Ammon's horn (tissue), 1 donor: ENCODE measurements around the gene TRAPPC3.

Source experiments
- DNase-seq: peaks from one replicate; pipeline ENCODE4 v3.0.0-alpha.2; 2016; ENCODE audit warnings: low spot score

The TRAPPC3 gene

DNA sequence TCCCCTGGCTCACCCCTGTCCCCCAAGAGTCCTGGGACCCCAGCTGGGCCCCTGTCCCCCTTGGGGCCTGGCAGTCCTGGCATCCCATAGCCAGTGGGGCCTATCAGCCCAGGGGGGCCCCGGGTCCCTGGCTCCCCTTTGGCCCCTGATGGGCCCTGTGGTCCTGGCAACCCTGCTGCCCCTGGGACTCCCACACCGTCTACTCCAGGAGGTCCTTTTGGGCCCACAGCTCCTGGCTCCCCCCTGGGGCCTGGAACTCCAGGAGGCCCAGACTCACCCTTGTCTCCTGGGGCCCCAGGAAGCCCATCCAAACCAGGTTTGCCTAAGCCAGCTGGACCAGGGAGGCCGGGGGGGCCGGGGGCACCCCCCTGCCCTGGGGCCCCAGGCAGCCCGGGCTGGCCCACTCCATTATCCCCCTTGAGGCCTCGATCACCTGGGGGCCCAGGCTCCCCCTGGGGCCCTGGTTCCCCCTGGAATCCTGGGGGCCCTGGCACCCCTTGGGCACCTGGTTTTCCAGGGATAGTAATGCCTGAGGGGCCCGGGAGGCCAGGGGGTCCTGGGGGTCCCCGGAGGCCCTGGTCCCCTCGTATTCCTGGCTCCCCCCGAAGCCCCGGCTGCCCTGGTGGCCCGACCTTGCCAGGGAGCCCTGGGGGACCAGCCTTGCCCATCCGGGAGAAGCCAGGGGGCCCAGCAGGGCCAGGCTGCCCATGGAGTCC is 50.5 kb downstream of the TRAPPC3 start:
- no peak for DNase-seq

DNA sequence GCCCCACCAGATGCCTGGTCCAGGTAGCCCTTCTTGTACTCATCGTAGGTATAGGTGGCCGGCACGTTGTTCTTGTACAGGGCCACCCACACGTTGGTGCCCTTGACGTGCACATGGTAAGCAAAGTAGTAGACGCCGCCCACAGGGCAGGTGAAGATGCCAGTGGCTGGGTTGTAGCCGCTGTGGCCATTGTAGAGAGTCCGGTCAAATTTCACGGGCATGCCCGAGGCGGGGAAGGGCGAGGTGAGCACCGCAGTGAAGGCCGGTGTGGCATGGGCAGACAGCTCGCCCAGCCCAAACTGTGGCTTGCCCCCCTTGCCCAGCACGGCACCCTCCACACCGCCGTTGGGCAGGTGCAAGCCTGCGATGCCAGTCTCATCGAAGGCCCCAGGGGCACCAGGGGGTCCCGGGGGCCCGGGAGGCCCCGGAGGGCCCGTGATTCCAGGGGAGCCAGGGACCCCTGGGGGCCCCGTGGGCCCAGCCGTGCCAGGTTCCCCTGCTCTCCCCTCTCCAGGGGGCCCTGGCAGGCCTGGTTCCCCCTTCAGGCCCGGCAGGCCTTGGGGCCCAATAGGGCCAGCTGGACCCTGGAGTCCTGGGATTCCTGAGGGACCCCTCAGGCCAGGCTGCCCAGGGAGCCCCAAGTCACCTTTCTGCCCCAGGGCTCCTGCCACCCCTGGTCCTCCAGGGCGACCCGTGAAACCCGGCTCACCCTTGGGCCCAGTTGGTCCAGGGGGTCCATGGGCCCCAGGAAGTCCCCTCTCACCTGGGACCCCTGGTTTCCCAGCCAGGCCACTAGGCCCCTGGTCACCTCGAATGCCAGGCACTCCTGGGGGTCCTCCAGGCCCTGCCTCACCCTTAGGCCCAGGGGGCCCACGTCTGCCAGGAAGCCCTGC is 51.3 kb downstream of the TRAPPC3 start:
- no peak for DNase-seq

DNA sequence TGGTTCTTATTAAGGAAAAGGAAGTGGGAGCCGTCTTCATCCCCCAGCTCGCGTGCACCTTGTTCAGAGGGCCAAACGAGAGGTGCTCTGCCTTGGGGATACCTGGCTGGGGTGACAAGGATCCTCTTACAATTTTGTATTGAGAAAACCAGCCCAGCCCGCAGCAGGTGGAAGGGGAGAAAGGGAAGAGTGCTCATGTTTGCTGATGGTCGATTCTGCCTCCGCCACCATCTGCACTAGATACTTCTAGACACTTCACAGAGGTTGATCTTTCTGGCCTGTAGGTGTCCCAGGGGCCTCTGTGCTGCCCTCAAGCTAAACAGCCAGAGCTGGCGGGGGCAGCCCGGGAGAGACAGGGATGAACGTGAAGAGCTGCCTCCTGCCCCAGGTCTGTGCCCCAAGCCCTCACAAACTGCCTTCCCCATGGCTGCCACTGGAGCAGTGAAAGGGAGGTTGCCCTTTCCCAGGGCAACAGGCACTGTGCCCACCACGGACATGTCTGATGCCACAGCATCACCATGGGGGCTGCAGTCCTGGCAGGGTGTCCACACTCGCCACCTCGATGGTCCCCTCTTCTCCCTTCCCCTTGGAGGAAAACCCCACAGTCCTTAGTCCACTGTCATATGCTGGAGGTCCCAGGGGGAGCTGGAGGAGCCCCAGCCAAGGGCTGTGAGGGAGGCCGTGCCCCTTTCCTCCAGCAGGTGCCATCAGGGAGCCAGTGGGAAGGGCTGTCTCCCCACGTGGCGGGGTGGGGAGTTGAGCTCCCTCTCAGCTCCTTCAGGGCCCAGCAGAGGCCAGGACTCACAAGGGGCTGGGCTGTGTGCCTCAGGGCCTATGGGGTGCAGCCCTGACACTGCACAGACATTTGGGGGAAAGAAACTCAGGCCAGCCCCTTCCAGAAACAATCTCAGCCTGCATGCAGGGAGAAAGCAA is 52.5 kb downstream of the TRAPPC3 start:
- DNase-seq = no peak

DNA sequence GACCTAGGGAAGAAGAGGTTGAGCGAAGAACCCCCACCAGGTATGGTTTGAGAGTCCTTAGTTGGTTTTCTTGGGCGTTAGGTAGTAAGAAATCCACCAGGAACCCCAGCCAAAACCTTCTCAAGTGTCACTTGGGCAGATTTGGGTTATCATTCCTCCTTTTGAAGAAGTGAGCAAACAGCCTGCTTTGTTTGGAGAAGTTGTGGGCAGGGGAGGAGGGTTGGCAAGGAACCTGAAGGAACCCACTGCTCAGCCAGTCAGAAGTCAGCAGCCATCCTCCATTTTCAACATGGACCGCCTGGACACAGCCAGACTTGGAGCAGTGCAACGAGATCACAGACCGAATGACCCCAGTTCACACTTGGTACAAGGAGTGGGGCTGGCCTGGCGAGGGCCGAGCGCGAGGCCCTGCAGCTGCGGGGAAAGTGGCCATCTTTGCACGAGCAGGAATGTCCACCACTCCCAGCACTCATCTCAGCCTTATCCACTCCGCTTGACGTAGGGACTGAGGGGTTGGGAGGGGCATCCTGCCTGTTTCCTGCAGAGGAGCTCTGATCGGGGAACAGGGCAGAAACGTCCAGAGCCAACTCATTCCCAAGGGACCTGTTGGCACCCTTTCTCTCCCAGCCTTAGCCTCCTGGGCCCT is 53.4 kb downstream of the TRAPPC3 start:
- peak; percentile 63 for DNase-seq

DNA sequence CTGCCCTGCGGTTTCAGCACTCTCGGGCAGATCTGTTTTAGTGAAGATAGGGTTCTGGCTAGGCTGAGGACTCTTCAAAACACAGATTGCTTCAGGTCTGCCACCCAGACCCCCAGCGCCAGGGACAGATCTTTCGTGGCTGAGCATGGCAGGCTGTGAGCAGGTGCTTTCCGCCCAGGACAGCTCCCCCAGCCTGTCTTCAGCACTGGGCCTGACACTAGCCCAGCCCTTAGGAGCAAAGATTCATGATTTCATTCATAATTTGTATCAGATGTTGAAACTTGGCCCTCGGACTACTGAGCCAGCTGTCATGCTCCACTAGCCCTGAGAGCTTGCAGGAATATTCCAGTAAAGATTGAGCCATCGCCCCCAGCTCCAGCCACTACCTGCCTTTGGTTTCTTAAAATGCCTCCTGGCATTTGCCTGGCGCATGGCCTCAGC is 54.6 kb downstream of the TRAPPC3 start:
- DNase-seq = no peak

DNA sequence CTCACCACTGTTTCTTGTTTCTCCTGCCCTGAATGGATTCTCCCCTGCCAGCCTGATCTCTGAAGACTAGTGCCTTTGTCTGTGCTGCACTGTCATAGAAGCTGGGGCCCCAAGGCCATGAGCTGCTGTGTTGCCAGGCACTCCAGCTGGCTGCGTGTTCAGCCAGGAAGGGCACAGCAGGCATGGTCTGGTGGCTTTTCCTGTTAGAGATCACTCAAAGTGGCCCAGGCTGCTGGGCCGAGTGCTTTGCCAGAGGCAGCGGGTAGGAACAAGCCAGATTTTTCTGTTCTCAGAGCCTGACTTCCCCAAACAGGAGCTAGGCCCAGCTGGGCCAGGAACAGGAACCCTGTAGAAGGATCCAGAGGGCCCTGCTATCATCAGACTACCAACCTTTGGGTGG is 55.4 kb downstream of the TRAPPC3 start:
- DNase-seq = peak; percentile 96

DNA sequence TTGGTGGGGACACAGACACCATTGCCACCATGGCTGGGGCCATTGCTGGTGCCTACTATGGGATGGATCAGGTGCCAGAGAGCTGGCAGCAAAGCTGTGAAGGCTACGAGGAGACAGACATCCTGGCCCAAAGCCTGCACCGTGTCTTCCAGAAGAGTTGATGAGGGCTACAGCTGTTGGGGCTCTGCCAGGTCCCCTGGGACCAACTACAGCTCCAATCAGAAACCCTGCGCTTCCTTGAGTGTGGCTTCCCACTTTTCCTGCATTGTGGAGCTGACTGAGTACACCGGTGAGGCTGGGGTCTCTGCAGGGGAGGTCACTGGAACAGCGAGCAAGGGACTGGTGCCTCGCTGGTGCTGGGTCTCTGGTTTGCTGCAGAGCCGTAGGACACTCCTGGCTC is 56.1 kb downstream of the TRAPPC3 start:
- DNase-seq = no peak

DNA sequence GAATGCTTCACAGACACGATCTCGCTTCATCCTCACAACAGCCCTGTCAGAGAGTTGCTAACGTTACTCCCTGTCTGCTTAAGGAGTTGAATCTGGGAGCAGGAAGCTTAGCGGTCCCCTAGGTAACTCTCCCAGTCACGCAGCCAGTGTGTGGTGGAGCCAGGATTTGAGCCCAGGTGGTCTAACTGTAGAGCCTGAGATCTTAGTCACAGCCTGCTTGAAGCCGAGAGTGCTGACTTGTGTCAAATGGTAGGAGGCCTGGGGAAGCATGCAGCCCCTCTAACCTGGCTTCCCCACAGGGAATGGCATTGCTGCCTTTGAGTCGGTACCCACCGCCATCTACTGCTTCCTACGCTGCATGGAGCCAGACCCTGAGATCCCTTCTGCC is 56.5 kb downstream of the TRAPPC3 start:
- DNase-seq = no peak

DNA sequence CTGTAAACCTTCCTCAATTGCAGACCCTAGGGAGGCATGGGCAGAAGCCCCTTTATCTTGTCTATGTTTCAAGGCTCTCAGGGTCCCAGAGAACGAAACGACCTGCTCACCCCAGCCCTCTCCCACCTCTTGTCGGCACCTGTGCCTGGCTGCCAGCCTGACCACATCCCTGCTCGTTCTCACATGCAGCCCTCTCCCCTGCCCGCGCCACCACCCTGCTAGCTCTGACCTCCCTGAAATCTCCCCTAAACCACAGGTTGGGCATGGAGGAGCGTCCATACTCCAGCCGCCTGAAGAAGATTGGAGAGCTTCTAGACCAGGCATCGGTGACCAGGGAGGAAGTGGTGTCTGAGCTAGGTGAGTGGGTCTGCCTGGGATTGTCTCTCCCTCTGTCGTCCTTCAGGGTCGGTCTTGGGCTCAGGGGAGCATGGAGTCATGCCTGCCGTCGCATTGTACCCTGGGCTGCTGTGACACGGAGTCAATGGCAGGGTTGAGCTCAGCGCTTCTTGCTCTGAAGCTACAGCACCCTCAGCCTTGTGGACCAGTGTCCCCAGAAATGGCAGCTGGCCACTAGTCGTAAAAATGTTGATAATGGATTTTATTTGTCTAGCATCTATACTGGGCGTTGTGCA is 57.0 kb downstream of the TRAPPC3 start:
- DNase-seq = no peak

DNA sequence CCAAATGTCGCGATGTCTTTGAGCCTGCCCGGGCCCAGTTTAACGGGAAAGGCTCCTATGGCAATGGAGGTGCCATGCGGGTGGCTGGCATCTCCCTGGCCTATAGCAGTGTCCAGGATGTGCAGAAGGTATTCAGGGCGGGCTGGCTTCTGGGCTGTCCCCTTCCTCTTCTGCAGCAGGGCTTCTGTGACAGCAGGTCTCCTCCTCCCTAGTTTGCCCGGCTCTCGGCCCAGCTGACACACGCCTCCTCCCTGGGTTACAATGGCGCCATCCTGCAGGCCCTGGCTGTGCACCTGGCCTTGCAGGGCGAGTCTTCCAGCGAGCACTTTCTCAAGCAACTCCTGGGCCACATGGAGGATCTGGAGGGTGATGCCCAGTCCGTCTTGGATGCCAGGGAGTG is 57.6 kb downstream of the TRAPPC3 start:
- no peak for DNase-seq

DNA sequence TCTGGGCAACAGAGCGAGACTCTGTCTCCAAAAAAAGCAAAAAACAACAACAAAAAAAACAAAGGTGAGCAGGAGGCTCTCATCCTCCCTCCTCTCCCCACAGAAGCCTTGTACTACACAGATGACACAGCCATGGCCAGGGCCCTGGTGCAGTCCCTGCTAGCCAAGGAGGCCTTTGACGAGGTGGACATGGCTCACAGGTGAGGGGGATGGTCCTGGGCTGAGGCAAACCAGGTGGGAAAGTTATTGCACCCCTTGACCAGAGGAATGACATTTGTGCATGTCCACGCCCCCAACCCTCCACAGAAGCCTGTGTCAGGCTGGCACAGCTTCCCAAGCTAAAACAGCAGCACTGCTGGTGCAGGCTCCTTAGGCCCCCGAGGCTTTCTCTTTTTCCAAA is 58.1 kb downstream of the TRAPPC3 start:
- DNase-seq = no peak

DNA sequence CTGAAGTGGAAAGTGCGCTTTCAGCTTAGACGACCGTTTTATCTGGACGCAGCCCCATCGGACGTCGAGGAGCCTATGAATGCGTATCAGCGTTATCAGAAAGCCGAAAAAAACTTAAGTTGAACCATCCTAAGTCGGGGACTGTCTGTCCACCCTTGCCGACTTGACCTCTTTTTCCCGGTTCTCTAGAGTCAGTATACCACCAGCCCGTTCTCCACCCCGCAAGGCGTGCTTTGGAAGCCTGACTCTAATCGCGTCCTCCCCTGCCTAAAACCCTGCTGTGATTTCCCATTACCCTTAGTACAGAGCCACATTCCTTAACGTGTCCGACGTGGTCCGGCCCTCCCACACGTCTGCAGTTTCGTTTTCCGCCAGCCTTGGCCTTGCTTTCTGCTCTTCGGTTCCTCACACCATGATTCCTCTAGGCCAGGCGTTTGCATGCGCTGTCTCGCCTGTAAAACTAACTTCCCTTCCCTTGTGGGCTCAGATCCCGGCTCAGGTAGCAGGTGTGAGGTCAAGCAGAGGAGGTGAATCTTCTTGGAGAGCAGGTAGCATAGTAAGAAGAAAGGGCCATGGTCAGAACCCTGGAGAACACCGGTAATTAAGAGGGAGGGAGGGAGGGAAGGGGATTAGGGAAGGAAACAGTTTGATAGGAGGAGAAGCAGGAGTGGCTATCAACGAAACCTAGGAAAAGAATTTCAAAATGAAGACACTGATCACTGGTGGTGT is 59.7 kb downstream of the TRAPPC3 start:
- no peak for DNase-seq

DNA sequence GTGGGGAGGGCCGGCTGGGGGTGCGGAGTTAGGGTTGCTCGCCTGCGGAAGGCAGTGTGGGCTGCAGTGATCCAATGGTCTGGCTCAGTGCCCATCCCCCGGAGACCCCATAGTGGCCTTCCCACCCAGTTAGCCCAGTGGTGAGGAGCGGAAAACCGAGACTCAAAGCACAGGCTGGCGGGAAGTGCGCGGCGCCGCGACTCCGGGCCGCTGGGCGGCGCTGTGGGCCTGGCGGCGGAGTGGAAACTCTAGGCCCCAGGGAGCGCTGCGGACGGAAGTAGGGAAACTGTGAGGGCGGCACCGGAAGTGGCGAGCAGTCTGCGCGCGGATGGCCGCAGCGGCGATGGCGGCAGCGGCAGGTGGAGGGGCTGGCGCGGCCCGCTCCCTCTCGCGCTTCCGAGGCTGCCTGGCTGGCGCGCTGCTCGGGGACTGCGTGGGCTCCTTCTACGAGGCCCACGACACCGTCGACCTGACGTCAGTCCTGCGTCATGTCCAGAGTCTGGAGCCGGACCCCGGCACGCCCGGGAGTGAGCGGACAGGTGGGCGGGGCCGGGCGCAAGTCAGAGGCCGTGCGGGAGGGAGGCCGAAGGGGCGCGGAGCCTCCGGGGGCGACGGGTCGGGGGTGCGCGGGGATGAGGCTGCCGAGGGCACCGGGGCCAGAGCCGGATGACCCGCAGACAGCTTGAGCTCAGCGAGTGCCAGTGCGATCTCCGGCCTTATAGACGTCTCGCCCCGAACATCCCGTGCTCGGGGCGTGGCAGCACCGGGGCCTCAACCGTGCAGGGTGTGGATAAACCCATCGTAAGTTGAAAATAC is 60.5 kb downstream of the TRAPPC3 start, which contains the start of gene ADPRS:
ADPRS (plus strand) TSS at position 316 of the 816 bp plus-strand sequence; CDS start at position 329, 13 bp downstream.
- DNase-seq = peak; percentile 91

DNA sequence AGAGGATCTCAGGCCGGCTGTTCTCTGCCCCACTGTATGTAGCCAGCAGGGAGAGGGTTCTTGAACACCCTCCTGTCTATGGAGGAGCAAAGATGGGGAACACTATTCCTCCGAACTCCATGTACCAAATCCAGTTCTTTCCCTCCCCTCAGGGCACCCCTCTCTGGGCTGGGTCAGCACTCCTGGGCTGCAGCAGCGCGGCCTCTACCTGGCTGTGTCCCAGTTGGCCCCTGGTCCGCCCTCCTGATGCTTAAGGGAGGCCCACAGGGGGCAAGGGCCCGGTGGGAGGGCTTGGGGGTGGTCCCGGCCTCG is 61.1 kb downstream of the TRAPPC3 start:
- no peak for DNase-seq

DNA sequence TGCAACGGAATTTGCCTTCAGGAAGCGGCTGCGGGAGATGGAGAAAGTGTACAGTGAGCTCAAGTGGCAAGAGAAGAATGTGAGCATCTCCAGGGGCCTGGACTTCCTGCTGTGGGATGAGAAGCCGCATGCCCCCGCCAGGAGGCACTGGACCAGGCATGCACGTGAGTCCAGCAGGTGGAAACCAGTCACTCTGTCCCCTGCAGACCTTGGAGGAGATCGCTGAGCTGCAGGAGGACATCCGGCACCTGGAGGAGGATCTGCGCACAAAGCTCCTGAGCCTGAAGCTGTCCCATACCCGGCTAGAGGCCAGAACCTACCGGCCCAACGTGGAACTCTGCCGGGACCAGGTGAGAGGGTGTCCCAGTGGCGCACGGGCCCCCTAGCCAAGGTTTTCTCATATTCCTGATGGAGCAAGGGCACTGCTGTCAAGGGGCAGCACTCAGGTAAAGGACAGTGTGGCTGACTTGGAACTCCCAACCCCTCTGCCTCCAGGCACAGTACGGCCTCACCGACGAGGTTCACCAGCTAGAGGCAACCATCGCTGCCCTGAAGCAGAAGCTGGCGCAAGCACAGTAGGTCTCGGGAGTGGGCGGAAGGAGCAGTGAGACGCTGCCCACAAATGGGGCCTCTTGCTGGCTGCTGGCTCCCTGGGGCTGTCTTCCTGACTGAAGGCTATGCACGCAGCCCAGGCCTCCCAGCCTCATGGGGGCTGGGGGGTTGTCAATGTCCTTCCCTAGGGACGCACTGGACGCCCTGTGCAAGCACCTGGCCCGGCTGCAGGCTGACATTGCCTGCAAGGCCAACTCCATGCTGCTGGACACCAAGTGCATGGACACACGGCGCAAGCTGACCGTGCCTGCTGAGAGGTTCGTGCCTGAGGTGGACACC is 61.8 kb downstream of the TRAPPC3 start:
- DNase-seq = no peak
